H1 (cell line): ENCODE results near the gene MRPS34. TPM values are rescaled to one million over a fixed set of nuclear protein-coding genes. Genes with fewer than 3 reads are reported as not detected.

Experiments
- BCL11A ChIP-seq, 2 experiments: IDR thresholded peaks; one replicate each; pipeline ENCODE4 v1.6.1; 2011; ENCODE audit warnings: low read depth in 2 of 2, low read length in 2 of 2, mild to moderate bottlenecking in 2 of 2
- CBX8 ChIP-seq: fragments of 300-800, 300-1000 bp; sonication (generic); IDR thresholded peaks from 2 replicates; pipeline ENCODE4 v1.7.1; 2016; ENCODE audit warnings: low read depth, low read length, borderline replicate concordance
- GABPA ChIP-seq: IDR thresholded peaks from 2 replicates; pipeline ENCODE4 v1.6.1; 2011; ENCODE audit warnings: mild to moderate bottlenecking, low read length, moderate library complexity, borderline replicate concordance; ENCODE audit not compliant: insufficient read depth
- NRF1 ChIP-seq: IDR thresholded peaks from 2 replicates; pipeline ENCODE4 v1.6.1; 2011; ENCODE audit warnings: mild to moderate bottlenecking, low read depth, low read length, improper control_type of control experiment
- RFX5 ChIP-seq: IDR thresholded peaks from 2 replicates; pipeline ENCODE4 v1.6.1; 2011; ENCODE audit warnings: low read depth, low read length, improper control_type of control experiment, borderline replicate concordance
- TAF1 ChIP-seq: IDR thresholded peaks from 2 replicates; pipeline ENCODE4 v1.6.1; 2011; ENCODE audit warnings: mild to moderate bottlenecking, low read depth, low read length
- ZNF274 ChIP-seq: IDR thresholded peaks from 2 replicates; pipeline ENCODE4 v1.7.0; 2012; ENCODE audit warnings: low read length, borderline replicate concordance; ENCODE audit errors: extremely low read depth
- polyA plus RNA-seq, 7 experiments: library from polyadenylated mRNA; depleted of rRNA in 3 of 7; stranded (reverse) in 5 of 7; unstranded in 2 of 7; fragments of >200 nt in 5 of 7; fragments of 200-250 nt in 2 of 7; gene quantifications; 1 replicate in 5 of 7; 2 replicates in 1 of 7; 4 replicates in 1 of 7; pipeline versions ENCODE4 v1.2.1 to v1.2.3, GENCODE V29; 2011 to 2013; ENCODE audit warnings: missing spikeins in 2 of 7, mixed read lengths in 2 of 7
- total RNA-seq: library from RNA; stranded (reverse); fragmentation: NEBNext Ultra II Directional; extraction: Animal tissue kit (Norgen Biotek cat#: 25700); gene quantifications from 2 replicates; pipeline ENCODE4 v1.2.1, GENCODE V29; 2021
- TF ChIP-seq, protein P1 (sequence below): fragments of 300-600 bp; sonication (generic); IDR thresholded peaks from 2 replicates; pipeline ENCODE4 v1.7.1; 2012; ENCODE audit warnings: low read length, moderate library complexity, mild to moderate bottlenecking, inconsistent platforms; ENCODE audit not compliant: insufficient replicate concordance

MRPS34 gene
- total and polyA plus RNA-seq, 2 of the 8 experiments (the other 6 are each of a cell fraction or from before 2014, with no cell fraction given) = 168 to 252 TPM

GRCh38 chr16:1766701-1767100 lies 6.2 kb downstream of the MRPS34 start (continued):
- TF ChIP-seq, protein P1, sequence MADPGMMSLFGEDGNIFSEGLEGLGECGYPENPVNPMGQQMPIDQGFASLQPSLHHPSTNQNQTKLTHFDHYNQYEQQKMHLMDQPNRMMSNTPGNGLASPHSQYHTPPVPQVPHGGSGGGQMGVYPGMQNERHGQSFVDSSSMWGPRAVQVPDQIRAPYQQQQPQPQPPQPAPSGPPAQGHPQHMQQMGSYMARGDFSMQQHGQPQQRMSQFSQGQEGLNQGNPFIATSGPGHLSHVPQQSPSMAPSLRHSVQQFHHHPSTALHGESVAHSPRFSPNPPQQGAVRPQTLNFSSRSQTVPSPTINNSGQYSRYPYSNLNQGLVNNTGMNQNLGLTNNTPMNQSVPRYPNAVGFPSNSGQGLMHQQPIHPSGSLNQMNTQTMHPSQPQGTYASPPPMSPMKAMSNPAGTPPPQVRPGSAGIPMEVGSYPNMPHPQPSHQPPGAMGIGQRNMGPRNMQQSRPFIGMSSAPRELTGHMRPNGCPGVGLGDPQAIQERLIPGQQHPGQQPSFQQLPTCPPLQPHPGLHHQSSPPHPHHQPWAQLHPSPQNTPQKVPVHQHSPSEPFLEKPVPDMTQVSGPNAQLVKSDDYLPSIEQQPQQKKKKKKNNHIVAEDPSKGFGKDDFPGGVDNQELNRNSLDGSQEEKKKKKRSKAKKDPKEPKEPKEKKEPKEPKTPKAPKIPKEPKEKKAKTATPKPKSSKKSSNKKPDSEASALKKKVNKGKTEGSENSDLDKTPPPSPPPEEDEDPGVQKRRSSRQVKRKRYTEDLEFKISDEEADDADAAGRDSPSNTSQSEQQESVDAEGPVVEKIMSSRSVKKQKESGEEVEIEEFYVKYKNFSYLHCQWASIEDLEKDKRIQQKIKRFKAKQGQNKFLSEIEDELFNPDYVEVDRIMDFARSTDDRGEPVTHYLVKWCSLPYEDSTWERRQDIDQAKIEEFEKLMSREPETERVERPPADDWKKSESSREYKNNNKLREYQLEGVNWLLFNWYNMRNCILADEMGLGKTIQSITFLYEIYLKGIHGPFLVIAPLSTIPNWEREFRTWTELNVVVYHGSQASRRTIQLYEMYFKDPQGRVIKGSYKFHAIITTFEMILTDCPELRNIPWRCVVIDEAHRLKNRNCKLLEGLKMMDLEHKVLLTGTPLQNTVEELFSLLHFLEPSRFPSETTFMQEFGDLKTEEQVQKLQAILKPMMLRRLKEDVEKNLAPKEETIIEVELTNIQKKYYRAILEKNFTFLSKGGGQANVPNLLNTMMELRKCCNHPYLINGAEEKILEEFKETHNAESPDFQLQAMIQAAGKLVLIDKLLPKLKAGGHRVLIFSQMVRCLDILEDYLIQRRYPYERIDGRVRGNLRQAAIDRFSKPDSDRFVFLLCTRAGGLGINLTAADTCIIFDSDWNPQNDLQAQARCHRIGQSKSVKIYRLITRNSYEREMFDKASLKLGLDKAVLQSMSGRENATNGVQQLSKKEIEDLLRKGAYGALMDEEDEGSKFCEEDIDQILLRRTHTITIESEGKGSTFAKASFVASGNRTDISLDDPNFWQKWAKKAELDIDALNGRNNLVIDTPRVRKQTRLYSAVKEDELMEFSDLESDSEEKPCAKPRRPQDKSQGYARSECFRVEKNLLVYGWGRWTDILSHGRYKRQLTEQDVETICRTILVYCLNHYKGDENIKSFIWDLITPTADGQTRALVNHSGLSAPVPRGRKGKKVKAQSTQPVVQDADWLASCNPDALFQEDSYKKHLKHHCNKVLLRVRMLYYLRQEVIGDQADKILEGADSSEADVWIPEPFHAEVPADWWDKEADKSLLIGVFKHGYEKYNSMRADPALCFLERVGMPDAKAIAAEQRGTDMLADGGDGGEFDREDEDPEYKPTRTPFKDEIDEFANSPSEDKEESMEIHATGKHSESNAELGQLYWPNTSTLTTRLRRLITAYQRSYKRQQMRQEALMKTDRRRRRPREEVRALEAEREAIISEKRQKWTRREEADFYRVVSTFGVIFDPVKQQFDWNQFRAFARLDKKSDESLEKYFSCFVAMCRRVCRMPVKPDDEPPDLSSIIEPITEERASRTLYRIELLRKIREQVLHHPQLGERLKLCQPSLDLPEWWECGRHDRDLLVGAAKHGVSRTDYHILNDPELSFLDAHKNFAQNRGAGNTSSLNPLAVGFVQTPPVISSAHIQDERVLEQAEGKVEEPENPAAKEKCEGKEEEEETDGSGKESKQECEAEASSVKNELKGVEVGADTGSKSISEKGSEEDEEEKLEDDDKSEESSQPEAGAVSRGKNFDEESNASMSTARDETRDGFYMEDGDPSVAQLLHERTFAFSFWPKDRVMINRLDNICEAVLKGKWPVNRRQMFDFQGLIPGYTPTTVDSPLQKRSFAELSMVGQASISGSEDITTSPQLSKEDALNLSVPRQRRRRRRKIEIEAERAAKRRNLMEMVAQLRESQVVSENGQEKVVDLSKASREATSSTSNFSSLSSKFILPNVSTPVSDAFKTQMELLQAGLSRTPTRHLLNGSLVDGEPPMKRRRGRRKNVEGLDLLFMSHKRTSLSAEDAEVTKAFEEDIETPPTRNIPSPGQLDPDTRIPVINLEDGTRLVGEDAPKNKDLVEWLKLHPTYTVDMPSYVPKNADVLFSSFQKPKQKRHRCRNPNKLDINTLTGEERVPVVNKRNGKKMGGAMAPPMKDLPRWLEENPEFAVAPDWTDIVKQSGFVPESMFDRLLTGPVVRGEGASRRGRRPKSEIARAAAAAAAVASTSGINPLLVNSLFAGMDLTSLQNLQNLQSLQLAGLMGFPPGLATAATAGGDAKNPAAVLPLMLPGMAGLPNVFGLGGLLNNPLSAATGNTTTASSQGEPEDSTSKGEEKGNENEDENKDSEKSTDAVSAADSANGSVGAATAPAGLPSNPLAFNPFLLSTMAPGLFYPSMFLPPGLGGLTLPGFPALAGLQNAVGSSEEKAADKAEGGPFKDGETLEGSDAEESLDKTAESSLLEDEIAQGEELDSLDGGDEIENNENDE = no peak
- TF ChIP-seq RFX5 (no peak), NRF1 (no peak), TAF1 (no peak), ZNF274 (no peak), CBX8 (no peak), BCL11A (IDR thresholded peaks at IDR 0.05; ENCODE audit: low read depth in 2 of 2, low read length in 2 of 2) (no peak), GABPA (no peak)
